EH (cell line): Measurements from ENCODE around the gene MT3.

Source experiments
- DNase-seq: peaks from one replicate; pipeline ENCODE4 v3.0.0-alpha.2; 2015; ENCODE audit warnings: low read depth

The MT3 gene

GRCh38 chr16:56631197-56631596 lies 41.9 kb downstream of the MT3 start:
- no peak for DNase-seq

DNA sequence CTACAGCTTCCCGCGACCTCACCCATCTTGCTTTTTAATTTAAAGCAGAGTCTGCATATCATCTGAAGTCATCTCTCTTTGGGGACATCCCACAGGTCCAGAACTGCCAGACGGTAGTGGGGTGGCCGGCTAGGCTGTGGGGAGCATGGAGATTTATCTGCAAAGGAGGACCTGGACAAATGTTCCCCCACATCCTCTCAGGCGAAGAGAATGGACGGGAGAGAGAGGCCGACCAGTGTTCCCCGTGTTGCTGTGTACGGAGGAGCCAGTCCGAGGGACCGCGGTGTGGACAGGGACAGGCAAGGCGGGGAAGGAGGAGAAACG lies 42.5 kb downstream of the MT3 start:
- peak; percentile 19 for DNase-seq

GRCh38 chr16:56632156-56632847 lies 43.0 kb downstream of the MT3 start, which contains the start of gene MT1M:
MT1M (plus strand) TSS chr16:56632659; CDS start chr16:56632732, 73 bp downstream.
- DNase-seq, result peak; percentile 22

- no peak for DNase-seq
Observed at GRCh38 chr16:56632848-56633365, 43.6 kb downstream of the MT3 start.

GRCh38 chr16:56633535-56633934 lies 44.2 kb downstream of the MT3 start:
- DNase-seq, result no peak

- DNase-seq, result no peak
Observed at GRCh38 chr16:56634715-56635440, 45.5 kb downstream of the MT3 start.

DNA sequence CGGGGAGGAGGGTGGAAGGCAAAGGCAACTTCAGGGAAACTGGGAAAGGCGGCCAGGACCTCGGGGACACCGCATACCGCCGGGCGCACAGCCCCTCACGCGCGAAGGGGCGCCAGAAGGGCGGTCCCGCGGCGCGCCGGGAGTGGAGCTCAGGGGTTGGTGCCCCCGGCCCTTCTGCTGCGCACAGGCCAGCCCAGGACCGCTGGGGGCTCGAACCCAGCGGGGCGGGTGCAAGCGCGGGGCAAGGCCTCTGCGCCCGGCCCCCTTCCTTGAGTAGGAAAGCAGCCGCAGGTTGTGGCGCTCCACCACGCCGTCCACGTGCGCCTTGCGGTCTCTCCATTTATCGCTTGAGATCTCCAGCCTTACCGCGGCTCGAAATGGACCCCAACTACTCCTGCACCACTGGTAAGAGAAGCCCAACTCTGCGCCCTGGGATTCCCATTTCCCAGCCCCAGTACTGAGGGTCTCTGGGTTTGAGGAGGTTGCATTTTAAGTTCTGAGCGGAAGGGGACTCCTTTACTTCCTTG lies 46.2 kb downstream of the MT3 start:
- DNase-seq, result no peak

DNA sequence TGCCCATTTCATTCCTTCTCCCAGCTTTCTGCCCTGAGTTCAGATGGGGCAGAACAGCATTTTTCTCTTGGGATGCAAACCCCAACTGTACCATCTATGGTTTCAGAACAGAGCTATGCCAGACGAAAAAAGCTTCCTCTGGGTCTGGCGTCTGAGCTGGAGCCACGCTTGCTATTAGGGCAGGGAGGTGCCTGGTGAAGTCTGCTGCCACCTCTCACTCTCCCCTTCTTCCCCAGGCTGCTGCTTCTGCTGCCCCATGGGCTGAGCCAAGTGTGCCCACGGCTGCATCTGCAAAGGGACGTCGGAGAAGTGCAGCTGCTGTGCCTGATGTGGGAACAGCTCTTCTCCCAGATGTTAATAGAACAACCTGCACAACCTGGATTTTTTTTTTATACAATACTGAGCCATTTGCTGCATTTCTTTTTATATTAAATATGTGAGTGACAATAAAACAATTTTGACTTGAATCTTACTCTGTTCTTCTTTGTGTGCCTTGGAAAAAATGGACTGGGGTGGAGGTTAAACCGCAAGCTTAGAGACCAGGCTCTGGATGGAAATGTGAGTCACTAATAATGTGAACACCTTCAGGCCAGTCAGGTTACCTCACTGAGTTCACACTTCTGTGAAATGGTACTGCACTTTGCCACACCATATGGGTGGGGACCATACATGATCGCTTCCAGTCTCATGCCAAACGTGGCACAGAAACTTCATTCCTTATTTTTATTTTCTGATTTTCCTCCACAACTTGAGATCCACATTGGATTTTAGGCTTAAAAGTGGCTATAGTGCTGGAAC lies 47.5 kb downstream of the MT3 start:
- no peak for DNase-seq

GRCh38 chr16:56637814-56638750 lies 48.8 kb downstream of the MT3 start, which contains the start of gene MT1A:
MT1A (plus strand) TSS chr16:56638666; CDS start chr16:56638739, 73 bp downstream.
- peak; percentile 57 for DNase-seq

GRCh38 chr16:56639045-56639444 lies 49.7 kb downstream of the MT3 start:
- no peak for DNase-seq

DNA sequence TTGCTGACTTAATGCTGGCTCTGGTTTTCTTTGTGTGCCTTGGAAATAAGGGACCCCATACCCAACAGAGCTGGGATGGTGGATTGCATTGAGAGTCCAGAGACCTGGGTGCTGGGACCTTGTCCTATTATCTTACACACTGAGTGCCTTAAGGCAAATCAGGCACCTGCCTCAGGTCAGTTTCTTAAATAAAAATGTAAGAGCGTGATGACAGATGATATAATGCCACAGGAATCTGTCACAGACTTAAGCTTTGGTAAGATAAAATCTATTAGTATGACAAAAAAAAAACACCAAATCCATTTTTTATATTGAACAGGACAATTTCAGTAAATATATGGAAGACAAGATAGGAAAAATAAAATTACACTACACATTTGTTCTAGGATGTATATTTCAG lies 50.7 kb downstream of the MT3 start:
- no peak for DNase-seq
